PC-3 (cell line): ENCODE measurements around the gene CDC42BPB. TPM values are rescaled to one million over a fixed set of nuclear protein-coding genes. Genes with fewer than 3 reads are reported as not detected.

Source experiments
- ATAC-seq: fragments of 200-7000 bp; cut with Tn5 transposase; 2 replicates; pipeline ENCODE4 v1.9.1; 2020; ENCODE audit warnings: mild to moderate bottlenecking, moderate library complexity
- BruUV-seq: library from RNA; stranded (reverse); fragments of 400-500 nt; replicated peaks from 2 replicates; lab custom pipeline; 2021; lab: Mats Ljungman, UMichigan
- CTCF ChIA-PET: fragments of 300-600 bp; sonication (Branson Sonifier 250); formaldehyde crosslinking; loops from one replicate; lab custom pipeline; 2022; ENCODE audit warnings: antibody characterized with exemption; lab: Charles Lee
- POLR2A ChIA-PET: fragments of 300-600 bp; sonication (Branson Sonifier 250); formaldehyde crosslinking; loops from one replicate; lab custom pipeline; 2022; ENCODE audit warnings: antibody characterized with exemption; ENCODE audit not compliant: unreplicated experiment; lab: Charles Lee
- DNase-seq: peaks from one replicate; pipeline ENCODE4 v3.0.0-alpha.2; 2015
- H2AFZ ChIP-seq: fragments of 300-600 bp; sonication (generic); 2 replicates; pipeline ENCODE4 v1.6.0; 2016; ENCODE audit warnings: antibody characterized with exemption, low read length
- H3F3A ChIP-seq: fragments of 300-600 bp; sonication (generic); one replicate; pipeline ENCODE4 v1.6.0; 2017; ENCODE audit warnings: antibody characterized with exemption, low read length, control low read depth, mild to moderate bottlenecking; ENCODE audit not compliant: unreplicated experiment
- H3K27ac ChIP-seq: fragments of 300-600 bp; sonication (generic); 2 replicates; pipeline ENCODE4 v1.5.1; 2016; ENCODE audit warnings: mild to moderate bottlenecking, low read length
- H3K27me3 ChIP-seq: fragments of 300-600 bp; sonication (generic); 2 replicates; pipeline ENCODE4 v1.6.1; 2016; ENCODE audit warnings: low read length, mixed read lengths
- H3K36me3 ChIP-seq: fragments of 300-600 bp; sonication (generic); 2 replicates; pipeline ENCODE4 v1.6.1; 2016; ENCODE audit warnings: low read depth, mixed run types, low read length, mixed read lengths
- H3K4me1 ChIP-seq: fragments of 300-600 bp; sonication (generic); 2 replicates; pipeline ENCODE4 v1.5.1; 2016; ENCODE audit warnings: low read length; ENCODE audit not compliant: insufficient read depth
- H3K4me2 ChIP-seq: fragments of 300-600 bp; sonication (generic); 2 replicates; pipeline ENCODE4 v1.6.0; 2016; ENCODE audit warnings: low read length
- H3K4me3 ChIP-seq: fragments of 300-600 bp; sonication (generic); 2 replicates; pipeline ENCODE4 v1.5.1; 2016; ENCODE audit warnings: mild to moderate bottlenecking, low read length, mixed read lengths
- H3K79me2 ChIP-seq: fragments of 300-600 bp; sonication (generic); 2 replicates; pipeline ENCODE4 v1.6.1; 2017; ENCODE audit warnings: low read length, mixed read lengths
- H3K9ac ChIP-seq: fragments of 300-600 bp; sonication (generic); 2 replicates; pipeline ENCODE4 v1.6.0; 2016; ENCODE audit warnings: mild to moderate bottlenecking, low read length
- H3K9me2 ChIP-seq: fragments of 300-600 bp; sonication (generic); replicated peaks from 2 replicates; pipeline ENCODE4 v1.6.1; 2016; ENCODE audit warnings: mixed run types, low read length, mixed read lengths
- H3K9me3 ChIP-seq: fragments of 300-600 bp; sonication (generic); 2 replicates; pipeline ENCODE4 v1.6.1; 2016; ENCODE audit warnings: low read length, mixed read lengths
- H4K20me1 ChIP-seq: fragments of 300-600 bp; sonication (generic); 2 replicates; pipeline ENCODE4 v1.6.1; 2016; ENCODE audit warnings: low read length, mixed read lengths
- EZH2 ChIP-seq: fragments of 300-600 bp; sonication (generic); IDR thresholded peaks from one replicate; pipeline ENCODE4 v1.6.1; 2017; ENCODE audit warnings: antibody characterized with exemption, mild to moderate bottlenecking, low read length; ENCODE audit not compliant: unreplicated experiment
- EZH2phosphoT487 ChIP-seq: fragments of 300-600 bp; sonication (generic); IDR thresholded peaks from 2 replicates; pipeline ENCODE4 v1.6.1; 2018; ENCODE audit warnings: mild to moderate bottlenecking, antibody characterized with exemption, low read length, borderline replicate concordance
- intact Hi-C: fragments of 100-400 bp; cut with micrococcal nuclease; formaldehyde crosslinking; loops from 2 replicates; pipeline ENCODE4 v1.9.0; 2023
- total RNA-seq: library from RNA; depleted of rRNA; stranded (reverse); fragments of >200 nt; gene quantifications from 2 replicates; pipeline ENCODE4 v1.2.3, GENCODE V29; 2014
- TF ChIP-seq, protein P1 (sequence below): fragments of 300-600 bp; sonication (generic); conservative IDR thresholded peaks from 2 replicates; pipeline ENCODE4 v1.5.1; 2017; ENCODE audit warnings: antibody characterized with exemption, low read depth, mild to moderate bottlenecking, low read length

The CDC42BPB gene
- total RNA-seq, 1 experiment from 2014 or later: 73.0 TPM

DNA sequence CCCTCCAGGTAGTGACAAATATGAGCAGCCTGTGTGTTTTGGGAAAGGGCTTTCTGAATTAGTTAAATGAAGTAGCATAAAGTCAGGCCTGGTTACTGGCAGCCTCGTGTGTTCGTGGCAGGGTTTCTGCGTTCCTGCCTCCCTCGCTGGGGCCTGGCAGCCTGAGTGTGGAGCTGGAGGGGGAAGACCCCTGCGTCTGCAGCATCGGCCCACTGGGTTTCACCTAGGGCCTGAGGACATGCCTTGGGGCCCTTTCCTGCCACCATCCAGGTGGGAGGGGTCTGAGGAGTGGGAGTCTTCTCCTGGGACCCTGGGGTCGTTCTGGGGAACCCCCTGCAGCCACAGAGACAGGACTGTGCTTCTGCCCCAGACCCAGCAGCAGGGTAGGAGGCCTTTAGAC, 155.3 kb downstream of the CDC42BPB start:
- Histone ChIP-seq H3F3A (no peaks in the 10 kb centered on the region), H3K4me3 (no peak overlapping the region), H3K36me3 (peaks cover 2% of the 10 kb centered on the region; the same call in 1 of the 2 replicates), H3K79me2 (no peaks in the 10 kb centered on the region), H3K4me1 (no peaks in the 10 kb centered on the region), H3K9me2 (no peaks in the 10 kb centered on the region), H3K27me3 (no peaks in the 10 kb centered on the region), H4K20me1 (no peaks in the 10 kb centered on the region), H3K9ac (no peak overlapping the region), H3K4me2 (no peak overlapping the region), H3K9me3 (no peaks in the 10 kb centered on the region), H3K27ac (no peak overlapping the region), H2AFZ (no peak overlapping the region)
- POLR2A ChIA-PET: no interaction called here
- TF ChIP-seq EZH2 (no peak), EZH2phosphoT487 (no peak)
- TF ChIP-seq, protein P1, sequence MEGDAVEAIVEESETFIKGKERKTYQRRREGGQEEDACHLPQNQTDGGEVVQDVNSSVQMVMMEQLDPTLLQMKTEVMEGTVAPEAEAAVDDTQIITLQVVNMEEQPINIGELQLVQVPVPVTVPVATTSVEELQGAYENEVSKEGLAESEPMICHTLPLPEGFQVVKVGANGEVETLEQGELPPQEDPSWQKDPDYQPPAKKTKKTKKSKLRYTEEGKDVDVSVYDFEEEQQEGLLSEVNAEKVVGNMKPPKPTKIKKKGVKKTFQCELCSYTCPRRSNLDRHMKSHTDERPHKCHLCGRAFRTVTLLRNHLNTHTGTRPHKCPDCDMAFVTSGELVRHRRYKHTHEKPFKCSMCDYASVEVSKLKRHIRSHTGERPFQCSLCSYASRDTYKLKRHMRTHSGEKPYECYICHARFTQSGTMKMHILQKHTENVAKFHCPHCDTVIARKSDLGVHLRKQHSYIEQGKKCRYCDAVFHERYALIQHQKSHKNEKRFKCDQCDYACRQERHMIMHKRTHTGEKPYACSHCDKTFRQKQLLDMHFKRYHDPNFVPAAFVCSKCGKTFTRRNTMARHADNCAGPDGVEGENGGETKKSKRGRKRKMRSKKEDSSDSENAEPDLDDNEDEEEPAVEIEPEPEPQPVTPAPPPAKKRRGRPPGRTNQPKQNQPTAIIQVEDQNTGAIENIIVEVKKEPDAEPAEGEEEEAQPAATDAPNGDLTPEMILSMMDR: no peak
- CTCF ChIA-PET: no interaction called here
- DNase-seq (no peak), ATAC-seq (no peak)
- BruUV-seq: no TSS peak
- intact Hi-C loops: no loop called here

DNA sequence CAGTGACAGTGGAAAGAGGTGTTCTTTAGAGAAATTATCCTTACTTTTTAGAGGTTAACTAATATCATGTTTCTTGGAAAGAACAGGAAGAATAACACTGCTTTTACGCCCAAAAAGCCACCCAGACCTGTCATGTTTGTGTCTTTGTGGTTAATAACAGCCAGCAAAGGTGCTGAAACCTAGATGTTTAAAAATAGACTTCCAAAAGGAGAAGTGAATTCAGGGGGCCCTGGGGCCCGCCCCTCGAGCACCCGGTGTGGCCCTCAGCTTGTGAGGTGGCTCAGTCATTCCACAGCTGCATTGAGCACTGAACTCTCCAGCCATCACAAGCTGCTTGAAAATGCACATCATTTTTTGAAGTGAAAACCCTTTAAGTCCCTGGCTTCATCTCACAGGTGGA, 155.7 kb downstream of the CDC42BPB start:
- Histone ChIP-seq H3K27me3 (no peaks in the 10 kb centered on the region), H3K36me3 (peaks cover 2% of the 10 kb centered on the region; the same call in 1 of the 2 replicates), H3F3A (no peaks in the 10 kb centered on the region), H3K9me3 (no peaks in the 10 kb centered on the region), H3K9me2 (no peaks in the 10 kb centered on the region), H3K9ac (no peak overlapping the region), H3K79me2 (no peaks in the 10 kb centered on the region), H2AFZ (no peak overlapping the region), H3K4me1 (no peaks in the 10 kb centered on the region), H3K4me2 (no peak overlapping the region), H3K27ac (no peak overlapping the region), H3K4me3 (no peak overlapping the region), H4K20me1 (no peaks in the 10 kb centered on the region)
- no peak for TF ChIP-seq EZH2
- TF ChIP-seq EZH2phosphoT487: no peak
- TF ChIP-seq, protein P1: no peak
- DNase-seq (no peak), ATAC-seq (no peak)
- intact Hi-C loops: no loop called here
- ChIA-PET POLR2A (no interaction called here), CTCF (no interaction called here)
- BruUV-seq: no TSS peak

DNA sequence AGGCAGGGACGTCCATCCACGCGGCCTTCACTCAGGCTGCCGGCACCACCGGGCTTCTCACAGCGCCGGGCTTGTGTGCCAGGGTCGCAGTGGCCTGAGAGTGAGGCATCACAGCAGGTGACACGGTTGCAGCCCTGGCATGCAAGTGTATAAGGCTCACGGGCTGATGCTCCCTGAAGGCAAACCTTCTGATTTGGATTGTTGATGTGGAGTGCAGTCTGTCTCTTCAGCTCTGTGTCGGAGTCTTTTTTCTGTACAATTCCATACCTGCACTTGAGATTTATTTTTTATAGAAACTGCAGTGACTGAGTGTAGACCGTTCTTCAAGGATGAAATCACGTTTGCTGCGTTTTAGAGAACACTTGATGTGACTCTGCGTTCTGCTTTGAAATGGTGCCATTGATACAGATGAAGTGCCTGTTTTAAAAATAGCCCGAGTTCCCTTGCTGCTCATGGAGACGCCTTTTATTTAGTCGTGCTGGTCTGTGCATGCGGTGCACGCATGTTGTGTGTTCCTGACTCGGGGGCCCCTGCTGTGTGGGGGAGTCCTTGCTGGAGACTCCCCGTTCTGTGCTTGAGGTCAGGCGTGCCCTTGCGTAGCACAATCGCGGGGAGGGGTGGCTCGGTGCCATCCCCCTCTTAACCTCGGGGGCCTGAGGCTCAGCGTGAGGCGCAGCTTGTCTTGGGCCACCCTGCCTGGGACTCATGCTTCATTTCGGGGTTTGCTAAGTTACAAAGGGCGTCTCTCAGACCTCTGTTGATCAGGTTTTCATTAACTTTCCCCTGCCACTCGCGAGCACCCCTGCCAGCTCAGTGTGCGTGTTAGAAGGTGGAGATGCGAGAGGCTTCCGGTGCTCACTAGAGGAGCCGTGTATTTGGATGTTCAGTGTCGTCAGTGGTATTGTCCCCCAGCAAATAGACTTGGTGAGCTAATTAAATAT, 156.4 kb downstream of the CDC42BPB start:
- no peak overlapping the region for H3K9ac ChIP-seq
- no peaks in the 10 kb centered on the region for H3K9me3 ChIP-seq
- H3K4me3 ChIP-seq: no peak overlapping the region
- ATAC-seq (no peak), DNase-seq (no peak)
- POLR2A ChIA-PET: no interaction called here
- TF ChIP-seq, protein P1: no peak
- no peak for TF ChIP-seq EZH2
- TF ChIP-seq EZH2phosphoT487: no peak
- CTCF ChIA-PET: no interaction called here
- no peaks in the 10 kb centered on the region for H3F3A ChIP-seq
- H3K4me2 ChIP-seq: no peak overlapping the region
- peaks cover 1% of the 10 kb centered on the region; the same call in 1 of the 2 replicates for H3K36me3 ChIP-seq
- H3K4me1 ChIP-seq: no peaks in the 10 kb centered on the region
- H3K9me2 ChIP-seq: no peaks in the 10 kb centered on the region
- BruUV-seq: no TSS peak
- H2AFZ ChIP-seq: no peak overlapping the region
- intact Hi-C loops: no loop called here
- no peak overlapping the region for H3K27ac ChIP-seq
- H3K79me2 ChIP-seq: no peaks in the 10 kb centered on the region
- H3K27me3 ChIP-seq: no peaks in the 10 kb centered on the region
- no peaks in the 10 kb centered on the region for H4K20me1 ChIP-seq
